ENCODE data around the gene TTC9.

DNA sequence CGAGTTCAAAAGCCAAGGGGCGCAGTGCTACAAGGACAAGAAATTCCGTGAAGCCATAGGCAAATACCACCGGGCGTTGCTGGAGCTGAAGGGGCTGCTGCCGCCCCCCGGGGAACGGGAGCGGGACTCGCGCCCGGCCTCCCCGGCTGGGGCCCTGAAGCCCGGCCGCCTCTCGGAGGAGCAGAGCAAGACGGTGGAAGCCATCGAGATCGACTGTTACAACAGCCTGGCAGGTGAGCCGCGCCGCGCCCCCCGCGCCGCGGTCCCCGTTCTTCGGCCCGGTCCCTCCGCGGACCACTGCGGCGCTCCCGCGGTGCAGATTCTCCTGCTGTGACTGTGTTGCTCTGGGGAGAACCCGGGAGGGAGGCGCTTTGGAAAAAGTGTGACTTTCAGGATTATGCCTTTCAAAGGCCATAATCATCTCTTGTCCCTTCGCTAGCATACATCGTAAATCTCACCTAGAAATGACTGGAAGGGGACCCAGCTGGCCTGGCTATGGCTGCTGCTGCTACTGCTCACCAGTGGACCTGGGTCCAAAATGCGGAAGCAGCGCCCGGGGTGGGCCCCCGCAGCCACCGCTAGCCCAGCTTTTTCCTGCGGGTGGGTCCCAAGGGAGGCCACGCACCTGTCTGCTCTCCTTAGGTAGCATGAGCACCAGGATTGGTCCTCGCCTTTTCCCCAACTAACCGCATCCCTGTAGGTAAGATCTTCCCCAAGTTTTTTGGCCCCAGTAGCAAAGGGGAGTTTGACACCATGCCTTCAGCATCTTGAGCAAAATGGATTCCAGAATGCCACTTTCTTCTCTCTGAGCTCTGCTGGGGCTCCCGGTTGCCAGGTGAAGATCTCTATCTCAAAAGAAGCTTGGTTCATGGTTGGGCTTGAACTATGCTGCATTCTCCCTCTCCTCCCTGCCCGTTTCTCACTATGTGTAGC is 853 bp downstream of the TTC9 start:
- TF ChIP-seq, protein P1, sequence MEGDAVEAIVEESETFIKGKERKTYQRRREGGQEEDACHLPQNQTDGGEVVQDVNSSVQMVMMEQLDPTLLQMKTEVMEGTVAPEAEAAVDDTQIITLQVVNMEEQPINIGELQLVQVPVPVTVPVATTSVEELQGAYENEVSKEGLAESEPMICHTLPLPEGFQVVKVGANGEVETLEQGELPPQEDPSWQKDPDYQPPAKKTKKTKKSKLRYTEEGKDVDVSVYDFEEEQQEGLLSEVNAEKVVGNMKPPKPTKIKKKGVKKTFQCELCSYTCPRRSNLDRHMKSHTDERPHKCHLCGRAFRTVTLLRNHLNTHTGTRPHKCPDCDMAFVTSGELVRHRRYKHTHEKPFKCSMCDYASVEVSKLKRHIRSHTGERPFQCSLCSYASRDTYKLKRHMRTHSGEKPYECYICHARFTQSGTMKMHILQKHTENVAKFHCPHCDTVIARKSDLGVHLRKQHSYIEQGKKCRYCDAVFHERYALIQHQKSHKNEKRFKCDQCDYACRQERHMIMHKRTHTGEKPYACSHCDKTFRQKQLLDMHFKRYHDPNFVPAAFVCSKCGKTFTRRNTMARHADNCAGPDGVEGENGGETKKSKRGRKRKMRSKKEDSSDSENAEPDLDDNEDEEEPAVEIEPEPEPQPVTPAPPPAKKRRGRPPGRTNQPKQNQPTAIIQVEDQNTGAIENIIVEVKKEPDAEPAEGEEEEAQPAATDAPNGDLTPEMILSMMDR (IDR thresholded peaks at IDR 0.05): no peak
- TF ChIP-seq POLR2A (IDR thresholded peaks at IDR 0.05; ENCODE audit: low read length) (no peak), MAFK (IDR thresholded peaks at IDR 0.05; ENCODE audit: partially characterized antibody) (no peak), HOXA7 (CRISPR knock-in tag; IDR thresholded peaks at IDR 0.05) (no peak), RAD21 (conservative IDR thresholded peaks at IDR 0.05 in 1 of 2, IDR thresholded peaks at IDR 0.05 in 1 of 2) (no peak), POLR2AphosphoS2 (conservative IDR thresholded peaks at IDR 0.05; ENCODE audit: low read length) (no peak), CBX2 (IDR thresholded peaks at IDR 0.05; ENCODE audit: borderline replicate concordance, low read depth) (no peak)
- TF ChIP-seq, protein P2, sequence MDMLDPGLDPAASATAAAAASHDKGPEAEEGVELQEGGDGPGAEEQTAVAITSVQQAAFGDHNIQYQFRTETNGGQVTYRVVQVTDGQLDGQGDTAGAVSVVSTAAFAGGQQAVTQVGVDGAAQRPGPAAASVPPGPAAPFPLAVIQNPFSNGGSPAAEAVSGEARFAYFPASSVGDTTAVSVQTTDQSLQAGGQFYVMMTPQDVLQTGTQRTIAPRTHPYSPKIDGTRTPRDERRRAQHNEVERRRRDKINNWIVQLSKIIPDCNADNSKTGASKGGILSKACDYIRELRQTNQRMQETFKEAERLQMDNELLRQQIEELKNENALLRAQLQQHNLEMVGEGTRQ (IDR thresholded peaks at IDR 0.05): no peak
